ENCODE measurements around the gene DPF1. TPM values are rescaled to one million over a fixed set of nuclear protein-coding genes. Genes with fewer than 3 reads are reported as not detected.

The DPF1 gene
- total and polyA plus RNA-seq, 12 donors = 0.17 to 1.3 (median 0.67) TPM; not detected in 5

DNA sequence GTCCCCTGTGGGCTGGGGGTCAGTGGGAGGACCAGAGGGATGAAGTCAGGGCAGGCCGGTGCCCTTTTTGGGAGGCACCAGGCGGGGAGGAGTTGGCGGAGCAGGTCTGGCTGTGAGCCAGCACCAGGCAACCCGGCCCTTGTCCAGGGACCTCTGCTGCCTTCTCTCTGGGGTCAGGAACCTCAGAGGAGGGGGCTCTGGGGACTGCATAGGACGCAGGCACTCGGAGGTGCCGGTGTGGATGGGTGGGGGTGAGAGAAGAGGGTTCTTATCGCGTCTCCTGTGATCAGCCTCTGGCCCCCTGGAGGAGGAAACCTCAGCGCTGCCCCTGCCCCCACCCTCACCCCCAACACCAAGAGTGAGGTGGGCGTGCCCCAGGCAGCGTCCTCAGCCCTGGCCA lies 16.5 kb downstream of the DPF1 start:
- no peak for TF ChIP-seq POLR2A (IDR thresholded peaks at IDR 0.05)
- TF ChIP-seq, protein P1, sequence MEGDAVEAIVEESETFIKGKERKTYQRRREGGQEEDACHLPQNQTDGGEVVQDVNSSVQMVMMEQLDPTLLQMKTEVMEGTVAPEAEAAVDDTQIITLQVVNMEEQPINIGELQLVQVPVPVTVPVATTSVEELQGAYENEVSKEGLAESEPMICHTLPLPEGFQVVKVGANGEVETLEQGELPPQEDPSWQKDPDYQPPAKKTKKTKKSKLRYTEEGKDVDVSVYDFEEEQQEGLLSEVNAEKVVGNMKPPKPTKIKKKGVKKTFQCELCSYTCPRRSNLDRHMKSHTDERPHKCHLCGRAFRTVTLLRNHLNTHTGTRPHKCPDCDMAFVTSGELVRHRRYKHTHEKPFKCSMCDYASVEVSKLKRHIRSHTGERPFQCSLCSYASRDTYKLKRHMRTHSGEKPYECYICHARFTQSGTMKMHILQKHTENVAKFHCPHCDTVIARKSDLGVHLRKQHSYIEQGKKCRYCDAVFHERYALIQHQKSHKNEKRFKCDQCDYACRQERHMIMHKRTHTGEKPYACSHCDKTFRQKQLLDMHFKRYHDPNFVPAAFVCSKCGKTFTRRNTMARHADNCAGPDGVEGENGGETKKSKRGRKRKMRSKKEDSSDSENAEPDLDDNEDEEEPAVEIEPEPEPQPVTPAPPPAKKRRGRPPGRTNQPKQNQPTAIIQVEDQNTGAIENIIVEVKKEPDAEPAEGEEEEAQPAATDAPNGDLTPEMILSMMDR (IDR thresholded peaks at IDR 0.05) = no peak
- Histone ChIP-seq H3K27me3 (peaks cover 10% of the 10 kb centered on the region), H3K27ac (no peak overlapping the region), H3K9me3 (replicated peaks in 1 of 3) (no peaks in the 10 kb centered on the region), H3K4me3 (no peak overlapping the region), H3K4me1 (replicated peaks in 1 of 2) (no peaks in the 10 kb centered on the region), H3K36me3 (replicated peaks in 1 of 2) (peaks cover 0 to 6% of the 10 kb centered on the region in 2 donors)
- DNase-seq = no peak
- WGBS, 4 donors = 68 to 81% (median 75%) methylated on average over 6 to 12 of the region's 12 CpGs
- intact Hi-C loops (cut with DNase I) = no loop called here

DNA sequence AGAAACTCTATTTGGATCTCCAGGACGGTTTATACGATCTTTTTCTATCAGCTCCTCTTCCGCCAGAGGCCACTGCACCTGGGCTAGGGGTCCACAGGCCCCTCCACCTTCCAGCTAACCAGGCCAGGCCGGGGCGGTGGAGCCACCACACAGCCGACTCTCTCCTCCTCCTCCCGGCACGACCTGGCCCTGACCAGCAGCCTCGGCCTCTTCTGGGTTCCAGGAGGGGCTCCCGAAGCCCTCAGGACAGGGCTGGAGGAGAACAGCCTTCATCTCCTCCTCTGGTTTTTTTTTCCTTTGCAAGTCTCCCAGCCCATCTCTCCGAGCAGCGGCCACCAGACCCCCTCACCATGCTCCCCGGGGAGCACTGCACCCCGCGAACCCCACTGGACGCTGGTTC lies 17.1 kb downstream of the DPF1 start:
- H3K27ac ChIP-seq = no peak overlapping the region
- no peak for DNase-seq
- peaks cover 9% of the 10 kb centered on the region for H3K27me3 ChIP-seq
- no peak for TF ChIP-seq POLR2A (IDR thresholded peaks at IDR 0.05)
- TF ChIP-seq, protein P1 (IDR thresholded peaks at IDR 0.05) = no peak
- 89 to 95% (median 92%) methylated on average over 16 of the region's 16 CpGs for WGBS, 4 donors
- H3K4me3 ChIP-seq = no peak overlapping the region
- H3K4me1 ChIP-seq (replicated peaks in 1 of 2) = no peaks in the 10 kb centered on the region
- peaks cover 0 to 6% of the 10 kb centered on the region in 2 donors for H3K36me3 ChIP-seq (replicated peaks in 1 of 2)
- intact Hi-C loops (cut with DNase I) = no loop called here
- no peaks in the 10 kb centered on the region for H3K9me3 ChIP-seq (replicated peaks in 1 of 3)

DNA sequence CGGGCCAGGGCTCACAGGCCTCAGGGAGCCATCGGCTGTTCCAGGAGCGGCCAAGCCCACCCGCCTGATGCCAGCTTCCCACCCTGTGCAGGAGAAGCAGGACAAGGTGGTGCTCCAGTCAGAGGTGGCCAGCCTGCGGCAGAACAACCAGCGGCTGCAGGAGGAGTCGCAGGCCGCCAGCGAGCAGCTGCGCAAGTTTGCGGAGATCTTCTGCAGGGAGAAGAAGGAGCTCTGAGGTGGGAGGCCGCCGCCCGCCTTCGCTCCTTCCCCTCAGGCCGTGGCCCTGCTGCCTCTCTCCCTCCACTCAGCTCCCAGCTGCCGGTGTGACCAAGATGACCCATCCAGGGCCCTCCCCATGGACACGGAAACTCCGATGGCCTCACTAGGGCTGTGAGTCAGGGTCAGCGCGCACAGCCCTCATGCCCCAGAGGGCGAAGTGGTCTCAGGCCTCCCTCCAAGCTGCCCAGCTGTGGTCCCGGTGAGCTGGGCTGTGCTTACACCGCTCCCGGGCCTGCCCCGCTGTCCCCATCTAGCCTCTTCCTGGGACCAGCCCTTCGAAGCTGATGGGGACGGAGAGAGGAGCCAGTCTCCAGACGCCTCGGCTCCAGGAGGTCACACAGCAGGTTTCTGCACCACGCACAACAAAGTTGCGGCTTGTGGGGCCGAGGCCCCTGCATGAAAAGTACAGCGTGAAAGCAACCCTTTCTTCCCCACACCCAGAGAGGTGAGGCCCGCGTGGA lies 17.8 kb downstream of the DPF1 start:
- Histone ChIP-seq H3K27ac (no peak overlapping the region), H3K27me3 (peaks cover 1% of the 10 kb centered on the region), H3K4me1 (replicated peaks in 1 of 2) (no peaks in the 10 kb centered on the region), H3K4me3 (no peak overlapping the region), H3K9me3 (replicated peaks in 1 of 3) (no peaks in the 10 kb centered on the region), H3K36me3 (replicated peaks in 1 of 2) (peaks cover 0 to 6% of the 10 kb centered on the region in 2 donors)
- intact Hi-C loops (cut with DNase I) = no loop called here
- WGBS, 4 donors = 79 to 94% (median 93%) methylated on average over 3 to 36 of the region's 36 CpGs
- DNase-seq = no peak
- no peak for TF ChIP-seq POLR2A (IDR thresholded peaks at IDR 0.05)
- TF ChIP-seq, protein P1 (IDR thresholded peaks at IDR 0.05) = no peak

DNA sequence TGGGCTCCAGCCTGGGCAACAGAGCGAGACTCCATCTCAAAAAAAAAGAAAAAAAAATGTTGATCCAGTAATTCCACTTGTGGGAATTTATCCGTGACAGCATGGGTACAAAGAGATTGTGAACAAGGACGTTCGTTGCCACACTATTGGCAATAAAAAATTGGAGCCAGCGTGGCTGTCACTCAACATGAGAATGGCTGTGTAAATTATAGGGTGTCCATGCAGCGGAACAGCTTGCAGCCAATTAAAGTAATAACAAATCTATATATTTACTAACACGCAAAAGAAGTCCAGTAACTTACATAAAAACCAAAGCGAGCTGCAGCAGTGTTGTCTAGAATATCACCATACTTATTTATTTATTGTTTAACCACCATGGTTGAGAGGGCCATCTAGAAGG lies 19.3 kb downstream of the DPF1 start:
- Histone ChIP-seq H3K4me3 (no peak overlapping the region), H3K27ac (no peak overlapping the region), H3K27me3 (no peaks in the 10 kb centered on the region), H3K9me3 (replicated peaks in 1 of 3) (no peaks in the 10 kb centered on the region), H3K36me3 (replicated peaks in 1 of 2) (peaks cover 0 to 6% of the 10 kb centered on the region in 2 donors), H3K4me1 (replicated peaks in 1 of 2) (no peaks in the 10 kb centered on the region)
- DNase-seq = no peak
- 94 to 97% (median 95%) methylated on average over 8 of the region's 8 CpGs for WGBS, 4 donors
- no peak for TF ChIP-seq POLR2A (IDR thresholded peaks at IDR 0.05)
- TF ChIP-seq, protein P1 (IDR thresholded peaks at IDR 0.05) = no peak
- intact Hi-C loops (cut with DNase I) = no loop called here

Data from adrenal gland (tissue), 12 donors.